OCI-LY1 (cell line): ENCODE measurements around the gene GNAT1.

Source experiments
- H2AFZ ChIP-seq: fragments of 200-600 bp; sonication (generic), shearing (Covaris generic); 2 replicates; pipeline ENCODE4 v1.6.0; 2014; ENCODE audit warnings: antibody characterized with exemption, mild to moderate bottlenecking, low read length
- H3F3A ChIP-seq: fragments of 200-600 bp; sonication (generic), shearing (Covaris generic); 2 replicates; pipeline ENCODE4 v1.6.0; 2014; ENCODE audit warnings: mild to moderate bottlenecking, antibody characterized with exemption, low read length, moderate library complexity; ENCODE audit not compliant: insufficient read depth
- H3K27ac ChIP-seq: fragments of 200-600 bp; sonication (generic); 2 replicates; pipeline ENCODE4 v1.5.1; 2014; ENCODE audit warnings: low read length, mixed run types, mild to moderate bottlenecking, low read depth; ENCODE audit not compliant: poor library complexity, severe bottlenecking
- H3K27me3 ChIP-seq: fragments of 200-600 bp; sonication (generic); 2 replicates; pipeline ENCODE4 v1.6.0; 2014; ENCODE audit warnings: antibody characterized with exemption, mild to moderate bottlenecking, low read length, moderate library complexity; ENCODE audit not compliant: insufficient read depth
- H3K36me3 ChIP-seq: fragments of 200-600 bp; sonication (generic); 2 replicates; pipeline ENCODE4 v1.6.1; 2014; ENCODE audit warnings: mild to moderate bottlenecking, antibody characterized with exemption, low read length, moderate library complexity, mixed read lengths; ENCODE audit not compliant: insufficient read depth
- H3K4me1 ChIP-seq: fragments of 200-600 bp; sonication (generic); 2 replicates; pipeline ENCODE4 v1.5.1; 2014; ENCODE audit warnings: mild to moderate bottlenecking, low read length, moderate library complexity; ENCODE audit not compliant: insufficient read depth, severe bottlenecking
- H3K4me2 ChIP-seq: fragments of 200-600 bp; sonication (generic), shearing (Covaris generic); 2 replicates; pipeline ENCODE4 v1.6.1; 2014; ENCODE audit warnings: low read length
- H3K4me3 ChIP-seq: fragments of 200-600 bp; sonication (generic); 2 replicates; pipeline ENCODE4 v1.5.1; 2014; ENCODE audit warnings: low read length, low read depth, mild to moderate bottlenecking, mixed read lengths; ENCODE audit not compliant: poor library complexity, severe bottlenecking
- H3K79me2 ChIP-seq: fragments of 200-600 bp; shearing (Covaris generic); 2 replicates; pipeline ENCODE4 v1.6.1; 2016; ENCODE audit warnings: mixed run types, low read length, mixed read lengths; ENCODE audit not compliant: insufficient read depth
- H3K9ac ChIP-seq: fragments of 200-600 bp; sonication (generic), shearing (Covaris generic); 2 replicates; pipeline ENCODE4 v1.6.1; 2014; ENCODE audit warnings: mild to moderate bottlenecking, low read length, mixed read lengths
- H3K9me2 ChIP-seq: fragments of 200-600 bp; sonication (generic), shearing (Covaris generic); 2 replicates; pipeline ENCODE4 v1.6.1; 2014; ENCODE audit warnings: low read depth, mild to moderate bottlenecking, low read length, mixed read lengths
- H3K9me3 ChIP-seq: fragments of 200-600 bp; shearing (Covaris generic); 2 replicates; pipeline ENCODE4 v1.6.1; 2014; ENCODE audit warnings: low read length, mixed read lengths
- H4K20me1 ChIP-seq: fragments of 200-600 bp; sonication (generic), shearing (Covaris generic); 2 replicates; pipeline ENCODE4 v1.6.0; 2016; ENCODE audit warnings: mild to moderate bottlenecking, low read length; ENCODE audit not compliant: insufficient read depth
- CTCF ChIP-seq: fragments of 200-600 bp; sonication (generic), shearing (Covaris generic); IDR thresholded peaks from 2 replicates; pipeline ENCODE4 v1.5.1; 2017; ENCODE audit warnings: mild to moderate bottlenecking, antibody characterized with exemption, low read length, moderate library complexity, mixed read lengths
- EZH2 ChIP-seq: fragments of 200-600 bp; sonication (generic), shearing (Covaris generic); IDR thresholded peaks from 2 replicates; pipeline ENCODE4 v1.8.0; 2017; ENCODE audit warnings: borderline replicate concordance, mixed run types, mild to moderate bottlenecking, antibody characterized with exemption, low read length, moderate library complexity, mixed read lengths

GNAT1 gene

DNA sequence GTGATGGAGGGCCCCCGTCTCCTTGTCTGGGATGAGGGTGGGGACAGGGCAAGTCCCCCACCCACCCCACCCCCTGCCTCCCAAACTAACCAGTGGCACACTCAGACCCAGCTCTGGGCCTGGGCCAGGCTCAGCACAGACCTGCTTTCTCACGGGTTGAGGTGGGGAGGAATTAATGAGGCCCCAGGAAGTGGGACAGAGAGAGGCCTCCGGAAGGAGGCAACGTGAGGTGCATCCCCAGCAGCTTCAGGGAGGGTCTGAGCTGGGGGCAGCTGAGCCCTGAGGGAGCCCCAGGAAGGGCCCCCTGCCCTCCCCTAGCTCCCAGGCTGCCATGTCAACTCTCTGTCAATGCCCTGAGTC, 29.6 kb downstream of the GNAT1 start:
- no peaks in the 10 kb centered on the region for H4K20me1 ChIP-seq
- H3K9ac ChIP-seq = no peak overlapping the region
- no peaks in the 10 kb centered on the region for H3K4me1 ChIP-seq
- H3K4me3 ChIP-seq = no peak overlapping the region
- peaks cover 13% of the 10 kb centered on the region; the same call in 1 of the 2 replicates for H3K27me3 ChIP-seq
- no peaks in the 10 kb centered on the region for H3K9me2 ChIP-seq
- no peaks in the 10 kb centered on the region for H3F3A ChIP-seq
- TF ChIP-seq EZH2 (no peak), CTCF (no peak)
- H3K27ac ChIP-seq = no peak overlapping the region
- H2AFZ ChIP-seq = no peak overlapping the region
- H3K4me2 ChIP-seq = no peak overlapping the region
- no peaks in the 10 kb centered on the region for H3K79me2 ChIP-seq
- H3K36me3 ChIP-seq = no peaks in the 10 kb centered on the region
- no peaks in the 10 kb centered on the region for H3K9me3 ChIP-seq

- no peak overlapping the region for H3K4me2 ChIP-seq
- H2AFZ ChIP-seq = no peak overlapping the region
- H3K9me3 ChIP-seq = no peaks in the 10 kb centered on the region
- no peaks in the 10 kb centered on the region for H3K9me2 ChIP-seq
- H3K9ac ChIP-seq = no peak overlapping the region
- peaks cover 8% of the 10 kb centered on the region; the same call in 1 of the 2 replicates for H3K27me3 ChIP-seq
- no peaks in the 10 kb centered on the region for H4K20me1 ChIP-seq
- H3K27ac ChIP-seq = no peak overlapping the region
- H3K36me3 ChIP-seq = no peaks in the 10 kb centered on the region
- TF ChIP-seq EZH2 (no peak), CTCF (peak; percentile 21; the same call in 1 of the 2 replicates)
- peaks cover 5% of the 10 kb centered on the region for H3K4me1 ChIP-seq
- H3K4me3 ChIP-seq = no peak overlapping the region
- H3F3A ChIP-seq = no peaks in the 10 kb centered on the region
- no peaks in the 10 kb centered on the region for H3K79me2 ChIP-seq
These were observed 30.2 kb downstream of the GNAT1 start for GRCh38 chr3:50221411-50222168.

GRCh38 chr3:50222169-50222528, 30.7 kb downstream of the GNAT1 start:
- H3K4me2 ChIP-seq = no peak overlapping the region
- H3K9ac ChIP-seq = no peak overlapping the region
- H3K9me3 ChIP-seq = no peaks in the 10 kb centered on the region
- no peaks in the 10 kb centered on the region for H3K79me2 ChIP-seq
- no peaks in the 10 kb centered on the region for H3K36me3 ChIP-seq
- H3F3A ChIP-seq = no peaks in the 10 kb centered on the region
- no peaks in the 10 kb centered on the region for H3K9me2 ChIP-seq
- H4K20me1 ChIP-seq = no peaks in the 10 kb centered on the region
- no peak overlapping the region for H3K4me3 ChIP-seq
- H3K4me1 ChIP-seq = peaks cover 10% of the 10 kb centered on the region
- peaks cover 8% of the 10 kb centered on the region; the same call in 1 of the 2 replicates for H3K27me3 ChIP-seq
- TF ChIP-seq EZH2 (no peak), CTCF (no peak)
- H2AFZ ChIP-seq = no peak overlapping the region
- H3K27ac ChIP-seq = no peak overlapping the region
